ENCODE measurements around the gene PNLIP.

- TF ChIP-seq CTCF (IDR thresholded peaks at IDR 0.05; ENCODE audit: low read depth, low read length, poor library complexity, severe bottlenecking) (no peak), EZH2phosphoT487 (IDR thresholded peaks at IDR 0.05; ENCODE audit: borderline replicate concordance, low read length) (no peak)
These were observed 35.2 kb upstream of the PNLIP start for GRCh38 chr10:116510565-116510964.

All from DOHH2 (cell line).